GM21825 (cell line): ENCODE measurements around the gene DNAJC27.

Source experiments
- ATAC-seq: cut with Tn5 transposase; IDR thresholded peaks from one replicate; pipeline ENCODE4 v1.9.1; 2021; ENCODE audit warnings: mild to moderate bottlenecking, moderate library complexity; ENCODE audit not compliant: unreplicated experiment

The DNAJC27 gene

DNA sequence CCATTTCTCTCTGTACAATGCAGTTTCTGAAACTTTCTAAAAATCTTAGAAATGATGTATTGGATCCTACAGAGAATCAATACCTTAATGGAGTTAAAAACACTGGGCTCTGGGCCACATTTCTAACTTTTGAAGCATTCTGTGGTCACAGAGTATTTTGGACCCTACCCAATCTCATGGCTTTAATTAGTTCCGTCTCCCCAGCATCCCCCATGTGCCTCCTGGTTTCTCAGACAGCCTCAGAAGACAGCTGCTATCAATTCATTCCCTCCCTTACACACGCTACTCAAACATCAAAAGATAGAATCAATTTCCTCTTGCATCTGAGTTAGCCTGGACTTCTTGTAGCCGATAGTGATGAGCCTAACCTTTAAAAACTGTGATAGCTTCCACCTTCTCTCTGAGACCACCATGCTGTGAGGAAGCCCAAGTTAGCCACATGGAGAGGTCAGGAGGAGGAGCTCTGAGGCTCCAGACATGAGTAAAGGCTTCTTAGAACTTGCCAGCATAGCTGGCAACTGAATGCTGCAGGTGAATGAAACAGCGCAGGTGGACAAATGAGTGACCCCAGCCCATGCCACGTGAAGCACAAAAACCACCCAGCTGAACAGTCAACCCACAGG lies 62.1 kb downstream of the DNAJC27 start:
- ATAC-seq, result no peak

DNA sequence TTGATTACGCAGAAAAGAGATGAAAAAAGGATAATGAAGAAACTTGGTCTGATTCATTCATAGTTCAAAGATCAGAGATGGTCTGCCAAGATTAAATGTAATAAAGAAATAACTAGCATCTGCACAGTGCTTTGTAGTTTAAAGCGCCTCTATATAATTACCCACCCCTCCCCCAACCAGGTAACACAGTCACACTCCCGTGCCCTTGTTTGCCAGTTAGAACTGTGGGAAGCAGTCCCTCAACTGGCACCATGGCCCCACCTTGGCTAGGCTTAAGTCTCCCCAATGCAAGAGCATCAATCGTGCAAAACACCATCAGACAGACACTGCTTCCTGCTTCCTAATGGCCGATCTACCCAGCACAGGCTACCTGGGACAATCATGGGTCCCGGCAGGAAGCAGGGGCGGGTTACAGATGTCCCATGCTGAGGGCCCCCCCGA lies 63.3 kb downstream of the DNAJC27 start:
- ATAC-seq, result no peak

DNA sequence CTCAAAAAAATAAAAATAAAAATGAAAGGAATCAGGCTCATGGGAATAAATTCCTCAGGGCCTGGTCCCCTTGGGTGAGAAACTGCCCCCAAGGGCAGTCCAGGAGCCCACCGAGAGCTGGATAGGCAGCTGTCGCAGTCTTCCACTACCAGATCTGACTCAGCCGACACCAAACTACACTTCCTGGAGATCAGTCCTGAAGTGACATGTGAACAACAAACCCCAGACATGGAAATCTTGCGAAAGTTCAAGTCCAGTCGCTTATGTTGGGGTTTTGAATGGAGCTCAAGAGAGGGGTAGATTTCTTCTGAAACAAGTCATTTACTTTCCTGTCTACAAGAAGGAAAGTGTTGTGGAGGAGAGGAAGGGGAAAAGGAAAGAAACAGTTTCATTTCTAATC lies 64.6 kb downstream of the DNAJC27 start:
- ATAC-seq, result no peak

- no peak for ATAC-seq
These were observed 65.3 kb downstream of the DNAJC27 start for GRCh38 chr2:24906466-24906865.

DNA sequence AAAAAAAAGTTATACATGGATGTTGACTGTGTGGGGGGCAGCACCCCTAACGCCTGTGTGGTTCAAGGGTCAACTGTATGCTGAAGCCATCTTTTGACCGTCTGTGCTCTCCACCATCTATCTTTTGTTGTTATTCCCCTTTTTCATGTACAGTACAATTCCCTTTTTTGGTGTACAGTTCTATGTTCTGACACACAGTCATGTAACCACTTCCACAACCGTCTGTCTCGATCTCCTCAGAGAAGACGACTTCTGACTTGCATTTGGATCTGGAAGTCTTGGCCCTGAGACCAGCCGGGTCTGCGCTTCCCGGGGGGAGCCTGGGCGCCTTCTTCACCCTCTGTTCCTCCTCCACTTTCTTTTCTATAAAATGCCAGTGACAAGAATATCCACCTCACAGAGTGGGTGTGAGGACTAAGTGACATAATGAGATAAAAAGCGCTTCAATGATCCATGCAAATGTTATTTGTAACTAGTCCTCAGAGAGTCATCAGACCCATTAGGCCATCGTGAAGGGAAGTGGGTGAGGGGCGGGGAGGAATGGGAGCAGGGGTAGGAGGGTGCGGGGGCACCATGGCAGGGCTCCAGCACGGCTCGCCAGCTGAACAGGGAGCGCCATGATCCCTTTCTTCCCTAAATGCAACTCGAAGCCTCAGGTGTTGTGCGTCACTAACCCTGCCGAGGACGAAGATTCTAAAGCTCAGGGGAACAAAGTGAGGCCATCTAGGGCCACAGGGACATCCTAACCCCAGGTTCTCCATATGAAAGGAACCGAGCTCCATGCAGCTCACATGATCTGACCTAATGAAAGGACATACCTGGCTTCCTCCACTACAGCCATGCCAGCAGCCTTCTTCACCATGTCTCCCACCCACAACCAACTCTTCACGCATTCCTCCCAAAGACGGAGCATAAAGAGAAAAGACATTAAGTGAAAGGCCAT lies 68.3 kb downstream of the DNAJC27 start:
- ATAC-seq, result no peak

GRCh38 chr2:24899361-24899910 lies 72.3 kb downstream of the DNAJC27 start:
- no peak for ATAC-seq

DNA sequence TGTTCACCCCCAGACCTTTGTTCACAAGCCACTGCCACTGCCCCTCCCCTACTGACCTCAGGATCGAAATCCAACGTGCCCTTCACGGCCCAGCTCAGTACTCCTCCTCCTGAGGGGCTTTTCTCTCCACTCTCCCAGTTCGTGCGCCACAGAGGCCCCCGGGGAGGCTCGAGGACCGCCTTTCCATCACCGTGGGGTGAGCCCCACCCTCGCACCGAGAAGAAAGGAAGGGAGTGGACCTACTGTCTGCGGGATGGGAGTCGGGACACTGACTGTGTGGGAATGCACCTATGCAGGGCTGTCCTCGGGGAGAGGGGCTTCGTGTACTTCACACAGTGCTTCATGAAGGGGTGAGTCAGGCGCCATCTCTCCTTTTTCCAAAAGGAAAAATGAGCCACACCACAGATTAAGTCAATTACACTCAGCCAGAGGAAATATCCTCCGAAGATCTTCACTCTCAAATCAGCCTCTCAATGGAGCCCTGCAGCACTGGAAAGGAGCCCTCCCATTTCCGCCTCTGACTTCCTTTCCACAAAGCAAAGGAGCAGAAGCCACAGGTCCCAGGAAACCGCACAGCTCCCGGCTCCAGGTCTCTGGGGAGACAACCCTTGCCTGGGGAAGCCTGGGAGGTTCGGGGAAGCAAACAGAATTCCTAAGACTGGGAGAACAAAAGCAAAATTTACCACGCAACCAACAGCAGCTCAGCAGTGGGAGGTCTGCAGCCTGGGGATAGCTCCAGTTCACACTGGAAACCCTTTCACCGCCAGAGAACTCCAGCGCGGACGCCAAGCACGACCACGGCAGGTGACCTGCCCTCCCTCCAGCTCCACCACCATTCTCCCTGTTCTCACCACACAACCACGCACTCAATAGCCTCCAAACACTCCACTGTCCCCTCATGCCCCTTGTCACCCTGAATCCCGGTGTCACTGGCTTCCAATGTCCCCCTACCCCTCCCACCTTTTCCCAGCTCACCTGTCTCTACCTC lies 73.3 kb downstream of the DNAJC27 start:
- ATAC-seq, result no peak

- ATAC-seq, result no peak
These were observed 77.0 kb downstream of the DNAJC27 start for GRCh38 chr2:24894750-24895149.

DNA sequence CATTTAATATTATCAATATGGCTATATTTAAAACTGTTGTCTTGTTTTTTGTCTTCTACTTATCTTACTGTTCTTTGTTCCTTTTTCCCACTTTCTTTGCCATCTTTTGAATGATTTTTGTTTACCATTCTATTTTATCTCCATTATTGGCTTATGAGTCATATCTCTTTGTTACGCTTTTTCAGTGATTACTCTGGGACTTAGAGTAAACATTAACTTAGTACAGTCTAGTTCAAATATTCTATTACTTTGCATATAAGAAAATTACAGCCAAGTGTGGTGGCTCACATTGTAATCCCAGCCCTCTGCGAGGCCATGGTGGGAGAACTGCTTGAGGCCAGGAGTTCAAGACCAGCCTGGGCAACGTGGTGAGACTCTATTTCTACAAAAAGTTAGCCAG lies 77.8 kb downstream of the DNAJC27 start:
- ATAC-seq, result no peak
